Astrocyte (in vitro differentiated cells and primary cell): ENCODE data around the gene TMEM33. TPM values are rescaled to one million over a fixed set of nuclear protein-coding genes. Genes with fewer than 3 reads are reported as not detected.

Experiments
- DNase-seq: peaks from one replicate; pipeline ENCODE4 v3.0.0-alpha.2; 2010; ENCODE audit warnings: low read depth
- FAIRE-seq: peaks from 2 replicates; lab custom pipeline; 2011; peaks lifted over from hg19 to GRCh38; lab: Jason Lieb, UNC
- H2AFZ ChIP-seq: 2 replicates; pipeline ENCODE4 v1.6.0; 2012; ENCODE audit warnings: low read depth, low read length, inconsistent platforms
- H3K27ac ChIP-seq: 2 replicates; pipeline ENCODE4 v1.5.1; 2011; ENCODE audit warnings: low read depth, low read length, inconsistent platforms
- H3K27me3 ChIP-seq: 2 replicates; pipeline ENCODE4 v1.6.0; 2011; ENCODE audit warnings: low read length, inconsistent platforms; ENCODE audit not compliant: insufficient read depth
- H3K36me3 ChIP-seq: 2 replicates; pipeline ENCODE4 v1.5.1; 2011; ENCODE audit warnings: low read length, inconsistent platforms; ENCODE audit not compliant: insufficient read depth
- H3K4me1 ChIP-seq: 2 replicates; pipeline ENCODE4 v1.5.1; 2011; ENCODE audit warnings: low read length, inconsistent platforms; ENCODE audit not compliant: insufficient read depth
- H3K4me2 ChIP-seq: 2 replicates; pipeline ENCODE4 v1.6.0; 2012; ENCODE audit warnings: low read length, inconsistent platforms
- H3K4me3 ChIP-seq: 2 replicates; pipeline ENCODE4 v1.5.1; 2011; ENCODE audit warnings: low read depth, mild to moderate bottlenecking, low read length, inconsistent platforms; ENCODE audit not compliant: insufficient read depth
- H3K79me2 ChIP-seq: 2 replicates; pipeline ENCODE4 v1.6.0; 2012; ENCODE audit warnings: mild to moderate bottlenecking, low read length, inconsistent platforms; ENCODE audit not compliant: insufficient read depth
- H3K9ac ChIP-seq: 2 replicates; pipeline ENCODE4 v1.6.0; 2012; ENCODE audit warnings: mild to moderate bottlenecking, low read length, inconsistent platforms
- H3K9me3 ChIP-seq: 2 replicates; pipeline ENCODE4 v1.5.1; 2012; ENCODE audit warnings: low read depth, mild to moderate bottlenecking, low read length, inconsistent platforms; ENCODE audit not compliant: insufficient read depth
- H4K20me1 ChIP-seq: 2 replicates; pipeline ENCODE4 v1.6.0; 2012; ENCODE audit warnings: low read length, inconsistent platforms; ENCODE audit not compliant: insufficient read depth
- H3K27ac Mint-ChIP-seq: one replicate; pipeline ENCODE4 v1.8.0; 2021; ENCODE audit warnings: mild to moderate bottlenecking, mixed read lengths; ENCODE audit not compliant: unreplicated experiment
- H3K27me3 Mint-ChIP-seq: one replicate; pipeline ENCODE4 v1.8.0; 2021; ENCODE audit warnings: low read depth, mixed read lengths; ENCODE audit not compliant: unreplicated experiment
- H3K36me3 Mint-ChIP-seq: one replicate; pipeline ENCODE4 v1.8.0; 2021; ENCODE audit warnings: low read depth, mixed read lengths; ENCODE audit not compliant: unreplicated experiment
- H3K4me1 Mint-ChIP-seq: one replicate; pipeline ENCODE4 v1.8.0; 2021; ENCODE audit warnings: low read depth, mixed read lengths; ENCODE audit not compliant: unreplicated experiment
- H3K4me3 Mint-ChIP-seq: one replicate; pipeline ENCODE4 v1.8.0; 2021; ENCODE audit warnings: mild to moderate bottlenecking, moderate library complexity, mixed read lengths; ENCODE audit not compliant: unreplicated experiment
- H3K9me3 Mint-ChIP-seq: one replicate; pipeline ENCODE4 v1.8.0; 2021; ENCODE audit warnings: mild to moderate bottlenecking, mixed read lengths; ENCODE audit not compliant: unreplicated experiment
- EZH2 ChIP-seq: IDR thresholded peaks from 2 replicates; pipeline ENCODE4 v1.6.1; 2012; ENCODE audit warnings: mild to moderate bottlenecking, low read length, inconsistent platforms; ENCODE audit not compliant: insufficient read depth
- total RNA-seq: library from RNA; stranded (reverse); gene quantifications from 2 replicates; pipeline ENCODE4 v1.2.1, GENCODE V29; 2021
- TF ChIP-seq, protein P1 (sequence below): IDR thresholded peaks from 2 replicates; pipeline ENCODE4 v1.5.1; 2011; ENCODE audit warnings: low read depth, mild to moderate bottlenecking, inconsistent platforms, low read length, moderate library complexity; ENCODE audit not compliant: insufficient read depth

TMEM33 gene
- total RNA-seq, 1 donor from 2014 or later, result 84.0 TPM

GRCh38 chr4:41992967-41993857 is 58.0 kb downstream of the TMEM33 start:
- Histone ChIP-seq H4K20me1 (peaks cover 35% of the 10 kb centered on the region), H3K9me3 (no peaks in the 10 kb centered on the region), H2AFZ (no peak overlapping the region), H3K4me2 (no peak overlapping the region), H3K79me2 (peaks cover 78% of the 10 kb centered on the region), H3K27ac (no peak overlapping the region), H3K9ac (no peak overlapping the region), H3K36me3 (no peaks in the 10 kb centered on the region), H3K4me3 (no peak overlapping the region), H3K27me3 (no peaks in the 10 kb centered on the region), H3K4me1 (peaks cover 17% of the 10 kb centered on the region)
- H3K27me3 Mint-ChIP-seq, result no peaks in the 10 kb centered on the region
- H3K27ac Mint-ChIP-seq, result no peak overlapping the region
- DNase-seq (no peak), FAIRE-seq (no peak)
- peaks cover 17% of the 10 kb centered on the region for H3K4me1 Mint-ChIP-seq
- TF ChIP-seq, protein P1, sequence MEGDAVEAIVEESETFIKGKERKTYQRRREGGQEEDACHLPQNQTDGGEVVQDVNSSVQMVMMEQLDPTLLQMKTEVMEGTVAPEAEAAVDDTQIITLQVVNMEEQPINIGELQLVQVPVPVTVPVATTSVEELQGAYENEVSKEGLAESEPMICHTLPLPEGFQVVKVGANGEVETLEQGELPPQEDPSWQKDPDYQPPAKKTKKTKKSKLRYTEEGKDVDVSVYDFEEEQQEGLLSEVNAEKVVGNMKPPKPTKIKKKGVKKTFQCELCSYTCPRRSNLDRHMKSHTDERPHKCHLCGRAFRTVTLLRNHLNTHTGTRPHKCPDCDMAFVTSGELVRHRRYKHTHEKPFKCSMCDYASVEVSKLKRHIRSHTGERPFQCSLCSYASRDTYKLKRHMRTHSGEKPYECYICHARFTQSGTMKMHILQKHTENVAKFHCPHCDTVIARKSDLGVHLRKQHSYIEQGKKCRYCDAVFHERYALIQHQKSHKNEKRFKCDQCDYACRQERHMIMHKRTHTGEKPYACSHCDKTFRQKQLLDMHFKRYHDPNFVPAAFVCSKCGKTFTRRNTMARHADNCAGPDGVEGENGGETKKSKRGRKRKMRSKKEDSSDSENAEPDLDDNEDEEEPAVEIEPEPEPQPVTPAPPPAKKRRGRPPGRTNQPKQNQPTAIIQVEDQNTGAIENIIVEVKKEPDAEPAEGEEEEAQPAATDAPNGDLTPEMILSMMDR, result no peak
- no peak for TF ChIP-seq EZH2
- no peaks in the 10 kb centered on the region for H3K9me3 Mint-ChIP-seq
- H3K4me3 Mint-ChIP-seq, result peak overlapping the region; percentile 99
- H3K36me3 Mint-ChIP-seq, result peaks cover 2% of the 10 kb centered on the region

DNA sequence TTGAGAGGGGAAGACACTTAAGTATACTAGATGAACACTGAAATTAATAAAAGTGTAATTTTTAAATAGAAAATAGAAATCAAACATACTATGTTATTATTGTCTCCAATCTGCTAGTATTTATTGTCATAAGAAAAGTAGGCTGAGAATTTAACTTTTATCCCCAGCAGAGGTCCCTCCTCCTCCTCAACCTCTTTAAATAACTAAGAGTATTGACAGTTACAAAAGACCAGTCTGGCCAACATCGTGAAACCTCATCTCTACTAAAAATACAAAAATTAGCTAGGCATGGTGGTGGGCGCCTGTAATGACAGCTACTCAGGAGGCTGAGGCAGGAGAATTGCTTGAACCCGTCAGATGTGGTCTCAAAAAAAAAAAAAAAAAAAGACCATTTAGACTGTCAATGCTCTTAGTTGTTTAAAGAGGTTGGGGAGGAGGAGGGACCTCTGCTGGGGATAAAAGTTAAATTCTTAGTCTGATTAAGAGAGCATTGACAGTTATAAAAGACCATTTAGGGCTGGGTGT is 59.3 kb downstream of the TMEM33 start:
- Mint-ChIP-seq H3K27ac (no peak overlapping the region), H3K36me3 (peaks cover 2% of the 10 kb centered on the region), H3K4me1 (peaks cover 20% of the 10 kb centered on the region), H3K27me3 (no peaks in the 10 kb centered on the region), H3K9me3 (no peaks in the 10 kb centered on the region), H3K4me3 (no peak overlapping the region)
- Histone ChIP-seq H3K4me2 (no peak overlapping the region), H3K36me3 (no peaks in the 10 kb centered on the region), H2AFZ (no peak overlapping the region), H3K9me3 (no peaks in the 10 kb centered on the region), H3K4me3 (no peak overlapping the region), H3K27me3 (no peaks in the 10 kb centered on the region), H3K27ac (no peak overlapping the region), H4K20me1 (peaks cover 36% of the 10 kb centered on the region), H3K79me2 (peaks cover 91% of the 10 kb centered on the region), H3K9ac (no peak overlapping the region), H3K4me1 (peaks cover 17% of the 10 kb centered on the region)
- FAIRE-seq (no peak), DNase-seq (no peak)
- TF ChIP-seq, protein P1, result no peak
- no peak for TF ChIP-seq EZH2

DNA sequence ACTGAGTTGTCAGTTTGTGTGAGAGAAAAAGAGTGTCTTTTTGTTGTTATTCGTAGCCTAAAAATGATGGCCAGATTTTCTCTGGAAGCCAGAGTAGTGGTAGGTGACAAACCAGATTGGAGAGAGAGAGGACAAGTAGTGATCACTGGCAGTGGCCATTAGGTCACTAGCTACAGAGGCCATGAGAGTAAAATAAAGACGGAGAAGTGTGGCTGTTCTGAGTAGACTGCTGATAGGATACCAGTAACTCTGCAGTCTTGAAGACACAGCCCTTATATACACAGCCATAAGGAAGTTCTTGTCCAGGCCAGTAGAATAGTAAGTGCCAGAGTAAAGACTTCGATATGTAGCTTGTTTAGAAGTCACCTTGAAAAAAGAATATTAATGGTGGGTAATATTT is 62.8 kb downstream of the TMEM33 start:
- H3K36me3 ChIP-seq, result no peaks in the 10 kb centered on the region
- FAIRE-seq (no peak), DNase-seq (no peak)
- TF ChIP-seq, protein P1, result no peak
- TF ChIP-seq EZH2, result no peak
- H3K9ac ChIP-seq, result no peak overlapping the region
- peaks cover 87% of the 10 kb centered on the region for H3K79me2 ChIP-seq
- Mint-ChIP-seq H3K4me3 (no peak overlapping the region), H3K36me3 (peaks cover 4% of the 10 kb centered on the region), H3K9me3 (no peaks in the 10 kb centered on the region), H3K27me3 (no peaks in the 10 kb centered on the region), H3K4me1 (peaks cover 4% of the 10 kb centered on the region), H3K27ac (no peak overlapping the region)
- no peak overlapping the region for H3K27ac ChIP-seq
- peaks cover 28% of the 10 kb centered on the region for H4K20me1 ChIP-seq
- H3K9me3 ChIP-seq, result no peaks in the 10 kb centered on the region
- H2AFZ ChIP-seq, result no peak overlapping the region
- no peak overlapping the region for H3K4me2 ChIP-seq
- no peak overlapping the region for H3K4me3 ChIP-seq
- no peaks in the 10 kb centered on the region for H3K4me1 ChIP-seq
- no peaks in the 10 kb centered on the region for H3K27me3 ChIP-seq
